ENCODE data around the gene EXD2.

Gene EXD2

DNA sequence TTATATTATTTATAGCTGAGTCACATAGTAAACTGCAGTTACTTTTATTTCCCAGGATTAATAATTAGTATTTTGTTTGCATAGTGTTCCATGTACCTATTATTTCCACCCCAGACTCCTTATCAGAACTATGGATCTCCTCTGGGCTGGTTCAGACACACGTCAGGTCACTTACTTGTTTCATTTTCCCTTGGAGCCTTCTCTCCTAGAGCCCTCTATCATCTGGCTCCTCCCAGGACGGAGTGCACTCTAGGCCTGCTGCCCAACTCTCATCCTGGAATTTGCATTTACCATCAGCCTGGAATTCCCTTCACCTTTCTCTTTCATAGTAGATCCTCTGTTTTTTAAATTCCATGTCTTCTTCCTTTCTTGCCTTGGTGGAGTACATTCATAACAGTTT lies 40.2 kb downstream of the EXD2 start:
- TF ChIP-seq ZFX (IDR thresholded peaks at IDR 0.05): no peak
- TF ChIP-seq, protein P1, sequence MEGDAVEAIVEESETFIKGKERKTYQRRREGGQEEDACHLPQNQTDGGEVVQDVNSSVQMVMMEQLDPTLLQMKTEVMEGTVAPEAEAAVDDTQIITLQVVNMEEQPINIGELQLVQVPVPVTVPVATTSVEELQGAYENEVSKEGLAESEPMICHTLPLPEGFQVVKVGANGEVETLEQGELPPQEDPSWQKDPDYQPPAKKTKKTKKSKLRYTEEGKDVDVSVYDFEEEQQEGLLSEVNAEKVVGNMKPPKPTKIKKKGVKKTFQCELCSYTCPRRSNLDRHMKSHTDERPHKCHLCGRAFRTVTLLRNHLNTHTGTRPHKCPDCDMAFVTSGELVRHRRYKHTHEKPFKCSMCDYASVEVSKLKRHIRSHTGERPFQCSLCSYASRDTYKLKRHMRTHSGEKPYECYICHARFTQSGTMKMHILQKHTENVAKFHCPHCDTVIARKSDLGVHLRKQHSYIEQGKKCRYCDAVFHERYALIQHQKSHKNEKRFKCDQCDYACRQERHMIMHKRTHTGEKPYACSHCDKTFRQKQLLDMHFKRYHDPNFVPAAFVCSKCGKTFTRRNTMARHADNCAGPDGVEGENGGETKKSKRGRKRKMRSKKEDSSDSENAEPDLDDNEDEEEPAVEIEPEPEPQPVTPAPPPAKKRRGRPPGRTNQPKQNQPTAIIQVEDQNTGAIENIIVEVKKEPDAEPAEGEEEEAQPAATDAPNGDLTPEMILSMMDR (conservative IDR thresholded peaks at IDR 0.05): no peak
- H3K27ac ChIP-seq: no peak overlapping the region

DNA sequence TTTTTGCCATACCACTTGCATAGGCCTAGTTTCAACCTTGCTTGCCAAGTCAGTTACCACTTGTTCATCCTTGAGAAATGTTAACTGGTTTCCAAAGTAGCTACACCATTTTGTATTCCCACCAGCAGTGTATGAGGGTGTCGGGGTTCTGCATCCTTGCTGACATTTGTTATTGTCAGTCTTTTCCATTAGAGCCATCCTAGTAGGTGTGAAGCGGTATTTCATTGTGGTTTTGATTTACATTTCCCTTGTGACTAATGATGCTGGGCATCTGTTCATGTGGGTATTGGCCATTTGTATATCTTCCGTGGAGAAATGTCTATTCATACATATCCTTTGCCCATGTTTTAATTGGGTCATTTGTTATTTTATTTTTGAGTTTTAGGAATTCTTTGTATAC lies 41.1 kb downstream of the EXD2 start:
- TF ChIP-seq ZFX (IDR thresholded peaks at IDR 0.05): no peak
- TF ChIP-seq, protein P1 (conservative IDR thresholded peaks at IDR 0.05): no peak
- no peak overlapping the region; the same call in 1 of the 2 replicates for H3K27ac ChIP-seq

DNA sequence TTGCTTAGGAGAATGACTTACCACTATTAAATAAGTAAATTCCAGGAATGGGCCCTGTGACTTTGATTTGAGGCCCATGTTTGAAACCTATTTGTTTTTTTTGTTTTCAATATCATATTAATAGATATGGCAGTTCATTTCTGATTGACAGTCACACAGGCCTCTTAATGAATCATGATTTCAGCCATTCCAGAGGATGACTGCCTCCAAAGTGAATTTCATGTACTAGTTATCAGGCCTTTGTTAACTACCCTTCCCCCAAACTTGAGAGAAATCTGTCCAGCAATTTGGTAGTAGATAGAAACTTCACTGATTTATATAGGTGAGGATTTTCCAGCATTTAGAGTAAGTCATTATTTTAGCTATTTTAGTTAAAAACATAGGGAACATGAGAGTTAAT lies 42.8 kb downstream of the EXD2 start:
- TF ChIP-seq ZFX (IDR thresholded peaks at IDR 0.05): no peak
- TF ChIP-seq, protein P1 (conservative IDR thresholded peaks at IDR 0.05): no peak
- no peak overlapping the region for H3K27ac ChIP-seq

DNA sequence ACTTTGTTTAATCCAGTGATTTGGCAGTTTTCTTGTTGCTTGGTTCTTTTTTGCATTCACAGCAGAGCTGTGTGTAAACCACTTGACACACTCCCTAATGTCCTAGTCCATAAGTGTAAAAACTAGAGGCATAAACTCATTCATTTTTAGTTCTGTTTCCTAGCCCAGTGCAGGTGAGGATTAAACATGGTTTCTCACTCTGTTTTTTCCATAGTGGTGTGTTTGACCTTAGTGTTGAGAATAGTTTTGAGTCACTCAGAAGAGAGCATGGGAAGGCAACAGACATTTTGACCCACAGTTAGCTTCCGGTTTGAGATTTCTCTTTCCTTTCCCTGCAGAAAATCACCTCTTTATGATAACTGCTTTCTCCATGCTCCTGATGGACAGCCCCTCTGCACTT lies 44.4 kb downstream of the EXD2 start:
- no peak for TF ChIP-seq ZFX (IDR thresholded peaks at IDR 0.05)

DNA sequence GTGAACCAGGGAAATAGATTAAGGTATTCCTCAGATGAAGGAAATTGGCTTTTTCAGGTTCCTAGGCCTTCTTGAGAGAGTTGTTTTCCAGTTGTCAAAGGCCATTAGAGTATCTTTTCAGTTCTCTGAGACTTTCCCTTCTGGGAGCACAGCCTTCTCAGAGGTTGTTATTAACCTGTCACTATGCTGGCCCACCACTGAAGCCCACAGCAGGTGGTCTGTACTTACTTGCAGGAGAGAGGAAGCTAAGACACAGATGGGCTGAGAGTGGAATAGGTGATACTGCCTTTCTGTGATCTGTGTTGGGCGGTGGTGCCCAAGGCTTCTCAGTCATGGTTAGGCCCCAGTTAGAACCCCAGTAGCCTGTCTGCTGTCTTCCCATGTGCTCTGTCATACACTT lies 45.8 kb downstream of the EXD2 start:
- TF ChIP-seq, protein P1 (conservative IDR thresholded peaks at IDR 0.05): no peak
- no peak for TF ChIP-seq ZFX (IDR thresholded peaks at IDR 0.05)

More for the DNA sequence above, 44.4 kb downstream of the EXD2 start:
- H3K27ac ChIP-seq: no peak overlapping the region

DNA sequence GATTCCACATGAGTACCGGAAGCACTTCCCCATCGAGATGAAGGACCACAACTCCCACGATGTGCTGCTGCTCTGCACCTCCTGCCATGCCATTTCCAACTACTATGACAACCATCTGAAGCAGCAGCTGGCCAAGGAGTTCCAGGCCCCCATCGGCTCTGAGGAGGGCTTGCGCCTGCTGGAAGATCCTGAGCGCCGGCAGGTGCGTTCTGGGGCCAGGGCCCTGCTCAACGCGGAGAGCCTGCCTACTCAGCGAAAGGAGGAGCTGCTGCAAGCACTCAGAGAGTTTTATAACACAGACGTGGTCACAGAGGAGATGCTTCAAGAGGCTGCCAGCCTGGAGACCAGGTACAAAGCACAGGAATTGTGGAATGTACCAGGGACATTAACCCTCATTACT lies 46.3 kb downstream of the EXD2 start:
- H3K27ac ChIP-seq: no peak overlapping the region
- TF ChIP-seq, protein P1 (conservative IDR thresholded peaks at IDR 0.05): no peak
- no peak for TF ChIP-seq ZFX (IDR thresholded peaks at IDR 0.05)

More for the DNA sequence above, 45.8 kb downstream of the EXD2 start:
- no peak overlapping the region for H3K27ac ChIP-seq

DNA sequence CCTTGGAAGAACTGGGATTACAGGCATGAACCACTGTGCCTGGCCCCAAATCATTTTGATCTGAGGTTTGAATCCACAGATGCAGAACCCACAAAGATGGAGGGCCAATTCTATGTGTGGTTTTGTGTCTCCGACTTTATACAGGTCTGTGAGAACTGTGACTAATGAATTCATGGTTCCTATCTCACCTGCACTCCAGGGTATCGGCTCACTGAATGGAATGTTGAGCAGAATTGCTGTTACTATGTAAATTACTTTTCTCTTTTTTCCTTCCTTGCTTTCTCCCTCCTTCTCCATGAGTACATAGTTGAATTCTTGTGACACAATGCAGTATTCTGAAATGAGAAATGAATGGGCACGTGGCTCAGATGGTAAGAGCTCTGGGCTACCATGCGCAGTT lies 47.6 kb downstream of the EXD2 start:
- no peak overlapping the region for H3K27ac ChIP-seq
- TF ChIP-seq, protein P1 (conservative IDR thresholded peaks at IDR 0.05): no peak
- TF ChIP-seq ZFX (IDR thresholded peaks at IDR 0.05): no peak

DNA sequence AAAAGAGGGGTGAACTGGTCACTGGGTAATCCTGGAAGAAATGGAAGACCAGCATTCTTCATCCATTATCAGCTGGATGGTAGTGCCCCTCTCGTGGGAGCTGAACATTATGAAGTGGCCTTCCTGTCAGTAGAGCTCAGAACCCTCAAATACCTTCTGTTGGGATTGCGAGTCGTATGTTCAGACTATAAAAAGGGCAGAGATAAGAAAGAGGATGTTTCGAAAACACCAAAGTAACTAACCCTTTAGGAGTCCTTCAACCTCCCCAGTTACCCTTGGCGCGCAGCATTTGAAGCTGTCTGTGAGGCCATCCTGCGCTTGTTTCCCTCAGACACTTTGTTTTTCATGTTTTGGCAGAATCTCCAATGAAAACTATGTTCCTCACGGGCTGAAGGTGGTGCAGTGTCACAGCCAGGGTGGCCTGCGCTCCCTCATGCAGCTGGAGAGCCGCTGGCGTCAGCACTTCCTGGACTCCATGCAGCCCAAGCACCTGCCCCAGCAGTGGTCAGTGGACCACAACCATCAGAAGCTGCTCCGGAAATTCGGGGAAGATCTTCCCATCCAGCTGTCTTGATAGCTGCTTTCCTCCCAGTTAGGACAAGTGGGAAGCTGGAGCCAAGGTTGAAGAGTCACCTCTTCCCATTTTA lies 49.4 kb downstream of the EXD2 start:
- no peak for TF ChIP-seq ZFX (IDR thresholded peaks at IDR 0.05)
- TF ChIP-seq, protein P1 (conservative IDR thresholded peaks at IDR 0.05): no peak
- H3K27ac ChIP-seq: no peak overlapping the region
